ENCODE data around the gene SPRR2F.

Gene SPRR2F

DNA sequence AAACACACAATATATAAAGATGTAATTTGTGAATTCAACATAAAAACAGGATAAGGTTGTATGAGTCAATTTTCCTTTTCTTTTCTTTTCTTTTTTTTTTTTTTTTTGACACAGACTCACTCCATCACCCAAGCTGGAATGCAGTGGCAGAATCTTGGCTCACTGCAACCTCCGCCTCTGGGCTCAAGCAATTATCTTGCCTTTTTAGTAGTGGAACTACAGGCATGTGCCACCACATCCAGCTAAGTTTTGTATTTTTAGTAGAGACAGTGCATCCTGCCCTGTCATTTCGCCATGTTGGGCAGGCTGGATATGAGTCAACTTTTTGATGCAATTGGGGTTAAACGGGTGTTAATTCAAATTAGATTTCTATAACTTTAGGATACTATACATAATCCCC, 31.6 kb downstream of the SPRR2F start:
- in situ Hi-C loops (cut with MboI; ENCODE audit: low sequenced_read_pairs): no loop called here

- in situ Hi-C loops (cut with MboI; ENCODE audit: low sequenced_read_pairs): no loop called here
These were observed 40.2 kb downstream of the SPRR2F start for GRCh38 chr1:153072806-153073726.

DNA sequence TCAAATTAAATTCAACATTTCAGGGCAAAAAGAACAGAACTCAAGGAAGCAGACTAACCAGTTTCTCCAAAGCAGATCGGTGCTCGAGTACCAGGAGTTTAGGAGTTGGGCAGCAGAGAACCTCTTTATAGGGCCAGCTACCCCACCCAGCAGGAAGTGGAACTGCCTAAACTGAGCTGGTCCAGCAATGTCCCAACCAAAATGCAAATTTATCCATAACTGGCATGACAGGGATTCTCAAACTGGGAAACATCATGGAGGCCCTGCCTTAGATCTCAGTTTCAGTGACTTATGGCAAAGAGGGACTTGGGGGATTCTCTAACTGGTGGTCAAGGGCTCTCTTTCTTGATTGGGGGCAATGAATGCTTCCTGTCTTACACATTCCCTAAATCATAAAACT, 41.8 kb downstream of the SPRR2F start, which contains the start of gene SPRR2B:
Gene SPRR2B, minus strand, starts transcription at position 101 of the 400 bp plus-strand sequence. CDS start 772 bp downstream, outside the sequence.
- in situ Hi-C loops (cut with MboI; ENCODE audit: low sequenced_read_pairs): no loop called here

GRCh38 chr1:153070243-153070642, 43.1 kb downstream of the SPRR2F start:
- in situ Hi-C loops (cut with MboI; ENCODE audit: low sequenced_read_pairs): no loop called here
